Right atrium auricular region (tissue), 2 donors: ENCODE data around the gene MYH6. TPM values are rescaled to one million over a fixed set of nuclear protein-coding genes. Genes with fewer than 3 reads are reported as not detected.

Experiments used
- DNase-seq: peaks from one replicate; pipeline ENCODE4 v3.0.0-alpha.2; 2019; ENCODE audit warnings: low spot score
- H3K27ac ChIP-seq, 2 donors: fragments of 200-600 bp; sonication (generic); 1 replicate in 1 of 2; 2 replicates in 1 of 2; pipeline ENCODE4 v1.5.1; 2016 to 2019
- H3K27me3 ChIP-seq, 2 donors: fragments of 200-600 bp; sonication (generic); one replicate each; pipeline versions ENCODE4 v1.5.1 to v1.6.0; 2017 to 2019
- H3K36me3 ChIP-seq: fragments of 200-600 bp; sonication (generic); one replicate; pipeline ENCODE4 v1.5.1; 2016
- H3K4me1 ChIP-seq, 2 donors: fragments of 200-600 bp; sonication (generic); one replicate each; pipeline versions ENCODE4 v1.5.1 to v1.6.0; 2017 to 2019
- H3K4me3 ChIP-seq, 2 donors: fragments of 200-600 bp; sonication (generic); 1 replicate in 1 of 2; 2 replicates in 1 of 2; pipeline ENCODE4 v1.5.1; 2017 to 2019; ENCODE audit warnings: mild to moderate bottlenecking in 1 of 2, moderate library complexity in 1 of 2
- H3K9me3 ChIP-seq, 2 donors: fragments of 200-600 bp; sonication (generic); one replicate each; pipeline ENCODE4 v1.5.1; 2019
- CTCF ChIP-seq, 2 donors: fragments of 200-600 bp; sonication (generic); IDR thresholded peaks; one replicate each; pipeline ENCODE4 v1.5.1; 2019; ENCODE audit warnings: antibody characterized with exemption in 2 of 2
- total RNA-seq, 2 donors: library from RNA; depleted of rRNA; stranded (reverse); fragments of >200 nt; gene quantifications; one replicate each; pipeline ENCODE4 v1.1.0, GENCODE V29; 2016

Gene MYH6
- total RNA-seq, 2 donors from 2014 or later: 8,253 to 13,240 TPM

GRCh38 chr14:23449314-23449713, 41.2 kb upstream of the MYH6 start:
- no peaks in the 10 kb centered on the region for H3K36me3 ChIP-seq
- no peak overlapping the region for H3K4me3 ChIP-seq
- H3K9me3 ChIP-seq: no peaks in the 10 kb centered on the region
- peaks cover 0 to 6% of the 10 kb centered on the region in 2 donors for H3K4me1 ChIP-seq
- H3K27ac ChIP-seq: peak overlapping the region in 1 of 2 donors; percentile 24
- DNase-seq: peak; percentile 34
- TF ChIP-seq CTCF (IDR thresholded peaks at IDR 0.05): no peak
- no peaks in the 10 kb centered on the region for H3K27me3 ChIP-seq

GRCh38 chr14:23447361-23448350, 39.6 kb upstream of the MYH6 start:
- DNase-seq: peak; percentile 28
- H3K36me3 ChIP-seq: no peaks in the 10 kb centered on the region
- H3K4me3 ChIP-seq: no peak overlapping the region
- no peak for TF ChIP-seq CTCF (IDR thresholded peaks at IDR 0.05)
- H3K27ac ChIP-seq: peak overlapping the region in 1 of 2 donors; percentile 92
- peaks cover 0 to 6% of the 10 kb centered on the region in 2 donors for H3K4me1 ChIP-seq
- H3K27me3 ChIP-seq: no peaks in the 10 kb centered on the region
- no peaks in the 10 kb centered on the region for H3K9me3 ChIP-seq

- peak; percentile 59 for DNase-seq
- Histone ChIP-seq H3K36me3 (no peaks in the 10 kb centered on the region), H3K27me3 (no peaks in the 10 kb centered on the region), H3K4me1 (peaks cover 0 to 18% of the 10 kb centered on the region in 2 donors), H3K4me3 (no peak overlapping the region), H3K27ac (peak overlapping the region; percentile 86 to 92), H3K9me3 (no peaks in the 10 kb centered on the region)
- TF ChIP-seq CTCF (IDR thresholded peaks at IDR 0.05): peak in 1 of 2 donors; percentile 50
Observed at GRCh38 chr14:23446291-23446851, 38.3 kb upstream of the MYH6 start.

- TF ChIP-seq CTCF (IDR thresholded peaks at IDR 0.05): no peak
- Histone ChIP-seq H3K36me3 (no peaks in the 10 kb centered on the region), H3K9me3 (no peaks in the 10 kb centered on the region), H3K4me1 (peaks cover 0 to 24% of the 10 kb centered on the region in 2 donors), H3K27me3 (no peaks in the 10 kb centered on the region), H3K27ac (peak overlapping the region; percentile 86 to 92), H3K4me3 (no peak overlapping the region)
- peak; percentile 43 for DNase-seq
Observed at GRCh38 chr14:23445773-23446172, 37.7 kb upstream of the MYH6 start.

- Histone ChIP-seq H3K36me3 (no peaks in the 10 kb centered on the region), H3K27ac (peak overlapping the region; percentile 86 to 92), H3K9me3 (no peaks in the 10 kb centered on the region), H3K4me3 (peak overlapping the region; percentile 6 to 21), H3K27me3 (no peaks in the 10 kb centered on the region), H3K4me1 (peaks cover 0 to 37% of the 10 kb centered on the region in 2 donors)
- TF ChIP-seq CTCF (IDR thresholded peaks at IDR 0.05): no peak
- DNase-seq: no peak
Observed at GRCh38 chr14:23444314-23444713, 36.2 kb upstream of the MYH6 start.
